WTC11 (cell line): Measurements from ENCODE around the gene TMEM132E. TPM values are rescaled to one million over a fixed set of nuclear protein-coding genes. Genes with fewer than 3 reads are reported as not detected.

Experiments
- ATAC-seq: fragments of 200-7000 bp; cut with Tn5 transposase; 2 replicates; pipeline ENCODE4 v1.10.0; 2021; ENCODE audit warnings: mild to moderate bottlenecking, moderate library complexity
- CTCF ChIA-PET: fragments of 300-600 bp; sonication (Branson Sonifier 250); formaldehyde crosslinking; loops from one replicate; lab custom pipeline; 2021; ENCODE audit warnings: antibody characterized with exemption; lab: Charles Lee
- POLR2A ChIA-PET: fragments of 350-600 bp; sonication (Branson Sonifier 250); formaldehyde crosslinking; loops from one replicate; lab custom pipeline; 2021; ENCODE audit warnings: antibody characterized with exemption; lab: Charles Lee
- DNase-seq: peaks from one replicate; pipeline ENCODE4 v3.0.0; 2021; ENCODE audit warnings: low spot score
- H3K27ac Mint-ChIP-seq: 2 replicates; pipeline ENCODE4 v1.8.0; 2021; ENCODE audit warnings: mixed read lengths
- H3K27me3 Mint-ChIP-seq: 2 replicates; pipeline ENCODE4 v1.8.0; 2021; ENCODE audit warnings: low read depth, mild to moderate bottlenecking, moderate library complexity, mixed read lengths
- H3K36me3 Mint-ChIP-seq: 2 replicates; pipeline ENCODE4 v1.8.0; 2021; ENCODE audit warnings: mixed read lengths
- H3K4me1 Mint-ChIP-seq: 2 replicates; pipeline ENCODE4 v1.8.0; 2022; ENCODE audit warnings: mixed read lengths
- H3K4me3 Mint-ChIP-seq: 2 replicates; pipeline ENCODE4 v1.8.0; 2021; ENCODE audit warnings: mild to moderate bottlenecking, moderate library complexity, mixed read lengths
- H3K9me3 Mint-ChIP-seq: 2 replicates; pipeline ENCODE4 v1.8.0; 2021; ENCODE audit warnings: mixed read lengths
- CBFB ChIP-seq: sonication (generic); formaldehyde crosslinking; IDR thresholded peaks from 2 replicates; pipeline ENCODE4 v1.8.1; 2022; ENCODE audit warnings: mild to moderate bottlenecking, low read depth, missing genetic modification reagents
- CREB1 ChIP-seq: sonication (generic); formaldehyde crosslinking; IDR thresholded peaks from 2 replicates; pipeline ENCODE4 v1.8.0; 2023; ENCODE audit warnings: mild to moderate bottlenecking, missing genetic modification reagents
- FOXK1 ChIP-seq: sonication (generic); formaldehyde crosslinking; IDR thresholded peaks from 2 replicates; pipeline ENCODE4 v1.8.0; 2022; ENCODE audit warnings: mild to moderate bottlenecking, moderate library complexity, missing genetic modification reagents
- GTF2I ChIP-seq: fragments of 250-450 bp; sonication (Bioruptor Pico); conservative IDR thresholded peaks from 2 replicates; pipeline ENCODE4 v1.4.0; 2021; ENCODE audit warnings: mild to moderate bottlenecking
- IRF2 ChIP-seq: sonication (generic); formaldehyde crosslinking; IDR thresholded peaks from 2 replicates; pipeline ENCODE4 v1.8.0; 2022; ENCODE audit warnings: low read depth, missing genetic modification reagents, borderline replicate concordance
- KAT7 ChIP-seq: sonication (generic); formaldehyde crosslinking; IDR thresholded peaks from 2 replicates; pipeline ENCODE4 v1.8.1; 2023; ENCODE audit warnings: missing genetic modification reagents, mild to moderate bottlenecking, borderline replicate concordance
- NFYB ChIP-seq: sonication (generic); formaldehyde crosslinking; conservative IDR thresholded peaks from 2 replicates; pipeline ENCODE4 v1.8.0; 2022; ENCODE audit warnings: low read depth, missing genetic modification reagents
- NR3C1 ChIP-seq: sonication (generic); formaldehyde crosslinking; conservative IDR thresholded peaks from 2 replicates; pipeline ENCODE4 v1.8.1; 2023; ENCODE audit warnings: low read depth, mild to moderate bottlenecking, missing genetic modification reagents
- PRRX2 ChIP-seq: fragments of 250-450 bp; sonication (Bioruptor Pico); IDR thresholded peaks from 2 replicates; pipeline ENCODE4 v1.8.0; 2021; ENCODE audit warnings: mild to moderate bottlenecking
- SMAD3 ChIP-seq: sonication (generic); formaldehyde crosslinking; IDR thresholded peaks from 2 replicates; pipeline ENCODE4 v1.8.0; 2022; ENCODE audit warnings: missing genetic modification reagents, mild to moderate bottlenecking, borderline replicate concordance
- TEAD1 ChIP-seq: sonication (generic); formaldehyde crosslinking; IDR thresholded peaks from 2 replicates; pipeline ENCODE4 v1.8.0; 2022; ENCODE audit warnings: mild to moderate bottlenecking, missing genetic modification reagents
- ZBTB21 ChIP-seq: sonication (generic); formaldehyde crosslinking; IDR thresholded peaks from 2 replicates; pipeline ENCODE4 v1.8.1; 2023; ENCODE audit warnings: mild to moderate bottlenecking, missing genetic modification reagents, borderline replicate concordance
- ZNF317 ChIP-seq: sonication (generic); formaldehyde crosslinking; IDR thresholded peaks from 2 replicates; pipeline ENCODE4 v1.8.1; 2023; ENCODE audit warnings: low read depth, mild to moderate bottlenecking, moderate library complexity, missing genetic modification reagents, borderline replicate concordance
- total RNA-seq: library from RNA; stranded (reverse); gene quantifications from 3 replicates; pipeline ENCODE4 v1.2.3, GENCODE V29; 2021
- TF ChIP-seq, protein P1 (sequence below): fragments of 250-450 bp; sonication (Bioruptor Pico); IDR thresholded peaks from 2 replicates; pipeline ENCODE4 v1.8.0; 2021; ENCODE audit warnings: mild to moderate bottlenecking
- TF ChIP-seq, protein P2 (sequence below): fragments of 250-450 bp; sonication (Bioruptor Pico); IDR thresholded peaks from 2 replicates; pipeline ENCODE4 v1.9.0; 2021; ENCODE audit warnings: mild to moderate bottlenecking, borderline replicate concordance
- TF ChIP-seq, protein P3 (sequence below): sonication (generic); formaldehyde crosslinking; IDR thresholded peaks from 2 replicates; pipeline ENCODE4 v1.8.1; 2022; ENCODE audit warnings: missing genetic modification reagents, borderline replicate concordance
- TF ChIP-seq, protein P4 (sequence below): fragments of 250-450 bp; sonication (Bioruptor Pico); conservative IDR thresholded peaks from 2 replicates; pipeline ENCODE4 v1.9.0; 2021; ENCODE audit warnings: mild to moderate bottlenecking
- TF ChIP-seq, protein P5 (sequence below): sonication (generic); formaldehyde crosslinking; conservative IDR thresholded peaks from 2 replicates; pipeline ENCODE4 v1.8.1; 2023; ENCODE audit warnings: mild to moderate bottlenecking, low read depth, missing genetic modification reagents, moderate library complexity
- TF ChIP-seq, protein P6 (sequence below): sonication (generic); formaldehyde crosslinking; IDR thresholded peaks from 2 replicates; pipeline ENCODE4 v1.8.0; 2023; ENCODE audit warnings: missing genetic modification reagents

TMEM132E gene
- total RNA-seq, 1 experiment from 2014 or later = 1.2 TPM

DNA sequence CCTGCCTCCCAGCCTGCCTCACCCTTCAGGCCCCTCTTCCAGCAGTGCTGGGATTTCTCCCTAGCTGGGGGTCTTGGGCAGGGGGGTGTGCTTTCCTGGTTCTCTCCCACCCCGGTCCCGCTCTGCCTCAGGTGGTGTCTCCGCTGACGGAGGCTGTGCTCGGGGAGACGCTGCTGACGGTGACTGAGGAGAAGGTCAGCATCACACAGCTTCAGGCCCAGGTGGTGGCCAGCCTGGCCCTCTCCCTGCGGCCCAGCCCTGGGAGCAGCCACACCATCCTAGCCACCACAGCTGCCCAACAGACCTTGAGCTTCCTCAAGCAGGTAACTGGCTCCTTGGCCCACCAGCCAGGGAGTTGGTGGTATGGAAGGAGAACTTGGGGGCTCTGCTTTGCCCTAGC is 56.5 kb downstream of the TMEM132E start:
- CTCF ChIA-PET = interaction anchor here (1.2 kb wide), 1 partner anchor 94 kb away, joined by 5 read pairs; no protein-coding TSS in a partner anchor
- no peaks in the 10 kb centered on the region for H3K36me3 Mint-ChIP-seq

DNA sequence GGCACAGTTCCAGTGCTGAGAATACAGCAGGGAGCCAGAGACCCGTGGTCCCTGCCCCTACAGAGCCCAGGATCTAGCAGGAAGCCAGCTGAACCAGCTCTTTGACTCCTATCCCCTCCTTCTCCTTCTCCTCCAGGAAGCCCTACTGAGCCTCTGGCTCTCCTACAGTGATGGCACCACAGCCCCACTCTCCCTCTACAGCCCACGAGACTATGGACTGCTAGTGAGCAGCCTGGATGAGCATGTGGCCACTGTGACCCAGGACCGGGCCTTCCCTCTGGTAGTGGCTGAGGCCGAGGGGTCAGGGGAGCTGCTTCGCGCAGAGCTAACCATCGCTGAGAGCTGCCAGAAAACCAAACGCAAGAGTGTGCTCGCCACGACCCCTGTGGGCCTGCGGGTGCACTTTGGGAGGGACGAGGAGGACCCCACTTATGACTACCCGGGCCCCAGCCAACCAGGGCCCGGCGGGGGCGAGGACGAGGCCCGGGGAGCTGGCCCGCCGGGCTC is 57.7 kb downstream of the TMEM132E start:
- Mint-ChIP-seq H3K4me3 (no peak overlapping the region), H3K4me1 (peaks cover 10% of the 10 kb centered on the region), H3K9me3 (no peaks in the 10 kb centered on the region), H3K27ac (no peak overlapping the region), H3K27me3 (peaks cover 39% of the 10 kb centered on the region), H3K36me3 (no peaks in the 10 kb centered on the region)
- ChIA-PET POLR2A (no interaction called here), CTCF (interaction anchor here (0.9 to 5.2 kb wide), 30 partner anchors 8 to 483 kb away, joined by 3 to 81 read pairs (median 6); partner anchors contain the start of genes RAD51D and TMEM132E)
- DNase-seq = no peak
- no peak for ATAC-seq
- TF ChIP-seq CREB1 (CRISPR knock-in tag) = no peak
- TF ChIP-seq FOXK1 (CRISPR knock-in tag) = no peak
- TF ChIP-seq, protein P1, sequence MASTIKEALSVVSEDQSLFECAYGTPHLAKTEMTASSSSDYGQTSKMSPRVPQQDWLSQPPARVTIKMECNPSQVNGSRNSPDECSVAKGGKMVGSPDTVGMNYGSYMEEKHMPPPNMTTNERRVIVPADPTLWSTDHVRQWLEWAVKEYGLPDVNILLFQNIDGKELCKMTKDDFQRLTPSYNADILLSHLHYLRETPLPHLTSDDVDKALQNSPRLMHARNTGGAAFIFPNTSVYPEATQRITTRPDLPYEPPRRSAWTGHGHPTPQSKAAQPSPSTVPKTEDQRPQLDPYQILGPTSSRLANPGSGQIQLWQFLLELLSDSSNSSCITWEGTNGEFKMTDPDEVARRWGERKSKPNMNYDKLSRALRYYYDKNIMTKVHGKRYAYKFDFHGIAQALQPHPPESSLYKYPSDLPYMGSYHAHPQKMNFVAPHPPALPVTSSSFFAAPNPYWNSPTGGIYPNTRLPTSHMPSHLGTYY (CRISPR knock-in tag) = no peak
- TF ChIP-seq ZBTB21 = no peak
- no peak for TF ChIP-seq SMAD3 (CRISPR knock-in tag)
- TF ChIP-seq, protein P2, sequence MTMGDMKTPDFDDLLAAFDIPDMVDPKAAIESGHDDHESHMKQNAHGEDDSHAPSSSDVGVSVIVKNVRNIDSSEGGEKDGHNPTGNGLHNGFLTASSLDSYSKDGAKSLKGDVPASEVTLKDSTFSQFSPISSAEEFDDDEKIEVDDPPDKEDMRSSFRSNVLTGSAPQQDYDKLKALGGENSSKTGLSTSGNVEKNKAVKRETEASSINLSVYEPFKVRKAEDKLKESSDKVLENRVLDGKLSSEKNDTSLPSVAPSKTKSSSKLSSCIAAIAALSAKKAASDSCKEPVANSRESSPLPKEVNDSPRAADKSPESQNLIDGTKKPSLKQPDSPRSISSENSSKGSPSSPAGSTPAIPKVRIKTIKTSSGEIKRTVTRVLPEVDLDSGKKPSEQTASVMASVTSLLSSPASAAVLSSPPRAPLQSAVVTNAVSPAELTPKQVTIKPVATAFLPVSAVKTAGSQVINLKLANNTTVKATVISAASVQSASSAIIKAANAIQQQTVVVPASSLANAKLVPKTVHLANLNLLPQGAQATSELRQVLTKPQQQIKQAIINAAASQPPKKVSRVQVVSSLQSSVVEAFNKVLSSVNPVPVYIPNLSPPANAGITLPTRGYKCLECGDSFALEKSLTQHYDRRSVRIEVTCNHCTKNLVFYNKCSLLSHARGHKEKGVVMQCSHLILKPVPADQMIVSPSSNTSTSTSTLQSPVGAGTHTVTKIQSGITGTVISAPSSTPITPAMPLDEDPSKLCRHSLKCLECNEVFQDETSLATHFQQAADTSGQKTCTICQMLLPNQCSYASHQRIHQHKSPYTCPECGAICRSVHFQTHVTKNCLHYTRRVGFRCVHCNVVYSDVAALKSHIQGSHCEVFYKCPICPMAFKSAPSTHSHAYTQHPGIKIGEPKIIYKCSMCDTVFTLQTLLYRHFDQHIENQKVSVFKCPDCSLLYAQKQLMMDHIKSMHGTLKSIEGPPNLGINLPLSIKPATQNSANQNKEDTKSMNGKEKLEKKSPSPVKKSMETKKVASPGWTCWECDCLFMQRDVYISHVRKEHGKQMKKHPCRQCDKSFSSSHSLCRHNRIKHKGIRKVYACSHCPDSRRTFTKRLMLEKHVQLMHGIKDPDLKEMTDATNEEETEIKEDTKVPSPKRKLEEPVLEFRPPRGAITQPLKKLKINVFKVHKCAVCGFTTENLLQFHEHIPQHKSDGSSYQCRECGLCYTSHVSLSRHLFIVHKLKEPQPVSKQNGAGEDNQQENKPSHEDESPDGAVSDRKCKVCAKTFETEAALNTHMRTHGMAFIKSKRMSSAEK = no peak
- TF ChIP-seq NR3C1 (CRISPR knock-in tag) = no peak

More for the DNA sequence above, 56.5 kb downstream of the TMEM132E start:
- no peak overlapping the region for H3K4me3 Mint-ChIP-seq
- peaks cover 34% of the 10 kb centered on the region for H3K27me3 Mint-ChIP-seq
- TF ChIP-seq NFYB (no peak), IRF2 (CRISPR knock-in tag) (no peak), KAT7 (CRISPR knock-in tag) (no peak), TEAD1 (no peak), ZNF317 (CRISPR knock-in tag) (no peak), PRRX2 (CRISPR knock-in tag) (no peak), ZBTB21 (no peak), CBFB (CRISPR knock-in tag) (no peak), GTF2I (CRISPR knock-in tag) (no peak)
- TF ChIP-seq, protein P1 (CRISPR knock-in tag) = no peak
- TF ChIP-seq, protein P3, sequence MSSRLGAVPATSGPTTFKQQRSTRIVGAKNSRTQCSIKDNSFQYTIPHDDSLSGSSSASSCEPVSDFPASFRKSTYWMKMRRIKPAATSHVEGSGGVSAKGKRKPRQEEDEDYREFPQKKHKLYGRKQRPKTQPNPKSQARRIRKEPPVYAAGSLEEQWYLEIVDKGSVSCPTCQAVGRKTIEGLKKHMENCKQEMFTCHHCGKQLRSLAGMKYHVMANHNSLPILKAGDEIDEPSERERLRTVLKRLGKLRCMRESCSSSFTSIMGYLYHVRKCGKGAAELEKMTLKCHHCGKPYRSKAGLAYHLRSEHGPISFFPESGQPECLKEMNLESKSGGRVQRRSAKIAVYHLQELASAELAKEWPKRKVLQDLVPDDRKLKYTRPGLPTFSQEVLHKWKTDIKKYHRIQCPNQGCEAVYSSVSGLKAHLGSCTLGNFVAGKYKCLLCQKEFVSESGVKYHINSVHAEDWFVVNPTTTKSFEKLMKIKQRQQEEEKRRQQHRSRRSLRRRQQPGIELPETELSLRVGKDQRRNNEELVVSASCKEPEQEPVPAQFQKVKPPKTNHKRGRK = no peak
- TF ChIP-seq, protein P4, sequence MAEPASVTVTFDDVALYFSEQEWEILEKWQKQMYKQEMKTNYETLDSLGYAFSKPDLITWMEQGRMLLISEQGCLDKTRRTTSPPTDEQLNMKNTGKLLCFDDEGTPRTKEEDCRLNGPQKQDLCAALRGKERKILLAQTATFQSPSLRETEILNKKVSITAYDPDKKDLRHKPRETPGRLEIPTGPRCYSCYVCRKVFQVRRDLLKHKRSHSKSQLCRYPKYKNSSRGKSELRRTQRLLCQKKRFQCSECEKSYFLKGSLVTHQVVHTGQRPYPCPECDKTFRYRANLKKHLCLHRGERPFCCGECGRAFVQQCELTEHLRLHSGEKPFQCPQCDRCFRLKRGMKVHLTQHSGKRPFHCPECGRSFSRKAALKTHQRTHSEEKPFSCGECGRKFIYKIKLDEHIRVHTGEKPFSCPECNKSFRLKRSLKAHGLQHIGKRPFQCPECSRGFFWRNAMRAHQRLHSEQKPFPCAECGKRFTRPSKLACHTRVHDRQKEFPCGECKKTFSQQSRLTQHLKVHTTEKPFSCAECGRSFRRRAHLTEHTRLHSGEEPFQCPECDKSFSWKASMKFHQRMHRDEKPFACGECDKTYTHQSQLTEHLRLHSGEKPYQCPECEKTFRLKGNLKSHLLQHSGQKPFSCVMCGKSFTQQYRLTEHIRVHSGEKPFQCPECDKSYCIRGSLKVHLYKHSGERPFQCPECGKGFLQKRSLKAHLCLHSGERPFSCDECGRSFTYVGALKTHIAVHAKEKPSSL = no peak
- TF ChIP-seq, protein P5, sequence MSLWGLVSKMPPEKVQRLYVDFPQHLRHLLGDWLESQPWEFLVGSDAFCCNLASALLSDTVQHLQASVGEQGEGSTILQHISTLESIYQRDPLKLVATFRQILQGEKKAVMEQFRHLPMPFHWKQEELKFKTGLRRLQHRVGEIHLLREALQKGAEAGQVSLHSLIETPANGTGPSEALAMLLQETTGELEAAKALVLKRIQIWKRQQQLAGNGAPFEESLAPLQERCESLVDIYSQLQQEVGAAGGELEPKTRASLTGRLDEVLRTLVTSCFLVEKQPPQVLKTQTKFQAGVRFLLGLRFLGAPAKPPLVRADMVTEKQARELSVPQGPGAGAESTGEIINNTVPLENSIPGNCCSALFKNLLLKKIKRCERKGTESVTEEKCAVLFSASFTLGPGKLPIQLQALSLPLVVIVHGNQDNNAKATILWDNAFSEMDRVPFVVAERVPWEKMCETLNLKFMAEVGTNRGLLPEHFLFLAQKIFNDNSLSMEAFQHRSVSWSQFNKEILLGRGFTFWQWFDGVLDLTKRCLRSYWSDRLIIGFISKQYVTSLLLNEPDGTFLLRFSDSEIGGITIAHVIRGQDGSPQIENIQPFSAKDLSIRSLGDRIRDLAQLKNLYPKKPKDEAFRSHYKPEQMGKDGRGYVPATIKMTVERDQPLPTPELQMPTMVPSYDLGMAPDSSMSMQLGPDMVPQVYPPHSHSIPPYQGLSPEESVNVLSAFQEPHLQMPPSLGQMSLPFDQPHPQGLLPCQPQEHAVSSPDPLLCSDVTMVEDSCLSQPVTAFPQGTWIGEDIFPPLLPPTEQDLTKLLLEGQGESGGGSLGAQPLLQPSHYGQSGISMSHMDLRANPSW (CRISPR knock-in tag) = no peak
- TF ChIP-seq, protein P6, sequence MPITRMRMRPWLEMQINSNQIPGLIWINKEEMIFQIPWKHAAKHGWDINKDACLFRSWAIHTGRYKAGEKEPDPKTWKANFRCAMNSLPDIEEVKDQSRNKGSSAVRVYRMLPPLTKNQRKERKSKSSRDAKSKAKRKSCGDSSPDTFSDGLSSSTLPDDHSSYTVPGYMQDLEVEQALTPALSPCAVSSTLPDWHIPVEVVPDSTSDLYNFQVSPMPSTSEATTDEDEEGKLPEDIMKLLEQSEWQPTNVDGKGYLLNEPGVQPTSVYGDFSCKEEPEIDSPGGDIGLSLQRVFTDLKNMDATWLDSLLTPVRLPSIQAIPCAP = no peak
- TF ChIP-seq, all 79 proteins: peak for 0
- Mint-ChIP-seq H3K4me1 (peaks cover 10% of the 10 kb centered on the region), H3K9me3 (no peaks in the 10 kb centered on the region), H3K27ac (no peak overlapping the region)
- no peak for DNase-seq
- no peak for ATAC-seq
- POLR2A ChIA-PET = no interaction called here
